Ramos (cell line): ENCODE data around the gene TH.

Experiments
- in situ Hi-C: fragments of 300-500 bp; cut with MboI; formaldehyde crosslinking; loops from one replicate; pipeline ENCODE4 v1.14.3; 2022; ENCODE audit warnings: low sequenced_read_pairs; ENCODE audit not compliant: unreplicated experiment

The TH gene

DNA sequence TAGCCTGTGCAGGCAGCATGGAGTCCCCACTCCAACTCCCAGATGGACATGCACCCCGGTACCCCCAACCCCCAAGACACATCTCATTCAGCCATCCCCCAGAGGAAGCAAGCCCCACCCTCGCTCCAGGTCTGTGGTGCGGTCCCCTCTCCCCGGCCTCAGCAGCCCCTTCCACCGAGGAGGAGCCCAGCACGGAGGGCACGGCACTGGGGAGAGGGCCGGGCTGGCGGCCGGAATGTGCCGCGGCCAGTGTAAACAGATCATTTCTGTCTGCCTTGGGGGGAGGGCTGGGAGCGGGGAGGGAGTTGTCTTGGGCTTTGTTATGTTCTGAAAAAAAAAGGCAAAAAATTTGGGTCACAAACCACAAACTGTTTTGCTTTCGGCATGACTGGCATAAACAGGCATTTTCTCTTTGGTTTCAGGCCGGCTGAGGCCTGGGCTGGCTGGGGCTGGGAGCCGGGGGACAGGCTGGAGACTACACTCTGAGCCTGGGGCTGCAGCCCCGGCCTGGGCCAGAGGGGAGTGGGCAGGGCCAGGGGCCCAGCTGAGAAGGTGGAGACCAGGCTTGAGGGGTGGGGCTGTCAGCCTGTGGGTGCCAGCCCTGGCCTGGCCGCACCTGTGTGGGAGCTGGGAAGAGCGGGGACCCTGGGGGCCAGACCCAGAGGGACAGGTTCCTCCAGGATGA lies 49.3 kb downstream of the TH start:
- in situ Hi-C loops = no loop called here

DNA sequence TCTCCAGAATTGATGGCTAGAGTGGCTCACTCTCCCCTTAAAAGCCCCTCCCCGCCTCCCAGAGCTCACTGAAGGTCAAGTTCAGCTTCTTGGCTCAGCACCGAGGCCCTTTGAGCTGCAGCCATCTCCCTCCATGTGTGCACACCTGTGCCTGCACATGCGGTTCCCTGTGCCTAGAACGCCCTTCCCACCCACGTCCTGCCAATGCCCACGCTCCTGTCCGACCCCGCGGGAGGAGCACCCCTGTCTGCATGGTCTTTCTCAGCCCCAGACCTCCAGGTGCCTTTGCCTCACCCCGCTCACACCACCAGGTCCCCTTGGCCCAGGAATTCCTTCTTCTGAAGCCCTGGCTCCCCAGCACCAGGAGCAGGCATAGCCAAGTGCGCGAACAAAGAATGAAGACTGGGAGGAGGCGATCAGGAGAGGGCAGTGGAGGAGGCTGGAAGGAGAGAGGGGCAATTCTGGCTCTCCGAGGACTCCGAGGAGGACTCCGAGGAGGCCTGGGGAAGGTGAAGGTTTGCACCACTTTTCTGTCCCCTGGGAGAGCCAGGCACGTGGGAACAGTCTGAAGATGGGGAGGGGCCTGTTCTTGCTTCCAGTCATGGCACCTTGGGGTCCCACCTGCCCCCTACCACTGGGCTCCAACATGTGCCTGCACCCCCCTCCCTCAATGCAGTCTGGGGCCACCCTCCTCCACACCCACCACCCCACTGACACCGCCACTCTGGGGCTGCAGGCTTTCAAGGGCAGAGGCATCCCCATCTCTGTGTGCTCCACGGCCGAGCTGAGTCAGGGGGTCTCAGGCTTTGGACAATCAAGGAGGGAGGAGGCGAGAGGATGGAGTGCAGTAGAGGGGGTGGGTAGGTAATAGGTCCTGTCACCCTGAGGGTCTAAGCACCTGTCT lies 50.1 kb downstream of the TH start:
- in situ Hi-C loops = no loop called here

DNA sequence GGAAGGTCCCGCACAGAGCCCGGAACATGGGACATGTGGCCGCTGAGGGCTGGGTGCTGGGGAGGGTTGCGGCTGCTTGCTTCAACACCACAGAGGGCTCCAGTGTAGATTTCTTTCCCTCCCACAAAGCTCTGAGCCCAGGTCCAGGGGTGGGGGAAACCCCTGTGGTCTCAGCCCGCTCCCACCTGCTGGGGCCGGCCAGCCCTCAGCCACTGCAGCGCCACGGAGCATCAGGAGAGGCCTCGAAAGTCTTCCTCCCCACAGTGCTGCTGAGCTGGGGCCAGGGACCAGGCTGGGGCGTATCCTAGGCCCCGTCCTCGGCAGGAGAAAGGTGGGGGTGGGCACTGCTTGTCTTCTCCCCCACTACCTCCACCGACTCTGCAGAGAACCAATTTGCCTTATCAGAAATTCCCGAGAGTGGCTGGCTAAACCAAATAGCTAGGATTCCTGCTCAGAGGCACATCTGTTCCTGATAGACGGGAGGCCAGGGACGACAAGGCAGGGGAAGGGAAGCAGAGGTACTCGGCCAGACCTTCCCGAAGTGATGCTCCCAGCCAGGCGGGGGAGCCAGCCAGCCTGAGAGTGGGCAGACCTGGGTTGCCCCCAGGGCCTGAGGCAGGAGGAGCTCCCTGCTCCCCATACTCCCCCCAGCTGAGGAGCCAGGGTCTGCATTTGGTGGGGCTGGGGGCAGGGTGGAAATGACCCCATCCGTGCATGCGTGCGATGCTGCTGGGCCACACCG lies 51.1 kb downstream of the TH start:
- in situ Hi-C loops = no loop called here

DNA sequence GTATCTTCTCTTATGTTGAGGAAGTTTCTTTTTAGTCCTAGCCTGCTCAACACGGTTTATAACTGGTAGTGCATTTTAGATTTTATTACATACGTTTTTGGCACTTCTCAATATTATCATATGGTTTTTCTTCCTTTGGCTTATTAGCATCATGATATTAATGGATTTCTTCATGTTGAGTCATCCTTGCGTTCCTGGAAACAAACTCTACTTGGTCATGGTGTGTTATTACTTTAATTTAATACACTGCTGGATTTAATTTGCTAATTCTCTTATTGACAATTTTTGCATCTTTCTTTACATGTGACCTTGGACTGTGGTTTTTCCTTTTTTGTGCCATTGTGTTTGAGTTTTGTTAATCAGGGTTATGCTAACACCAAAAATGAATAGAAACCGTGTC lies 52.9 kb downstream of the TH start:
- in situ Hi-C loops = no loop called here

DNA sequence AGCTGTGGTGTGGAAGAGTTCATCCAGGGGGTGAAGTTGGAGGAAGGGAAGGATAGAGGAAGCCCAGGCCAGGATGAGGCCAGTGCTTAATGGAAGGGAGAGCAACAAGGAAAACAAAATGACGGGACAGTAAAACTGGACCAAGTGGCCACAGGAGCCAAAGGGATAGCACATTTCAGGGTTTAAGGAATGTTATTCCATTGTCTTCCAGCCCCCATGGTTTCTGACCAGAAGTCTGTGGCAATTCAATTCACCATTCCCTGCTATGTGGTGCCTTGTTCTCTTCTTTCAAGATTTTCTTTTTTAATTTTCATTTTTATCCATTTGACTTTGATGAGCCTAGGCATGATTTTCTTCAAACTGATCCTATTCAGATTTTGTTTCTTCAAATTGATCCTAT lies 54.9 kb downstream of the TH start:
- in situ Hi-C loops = no loop called here

DNA sequence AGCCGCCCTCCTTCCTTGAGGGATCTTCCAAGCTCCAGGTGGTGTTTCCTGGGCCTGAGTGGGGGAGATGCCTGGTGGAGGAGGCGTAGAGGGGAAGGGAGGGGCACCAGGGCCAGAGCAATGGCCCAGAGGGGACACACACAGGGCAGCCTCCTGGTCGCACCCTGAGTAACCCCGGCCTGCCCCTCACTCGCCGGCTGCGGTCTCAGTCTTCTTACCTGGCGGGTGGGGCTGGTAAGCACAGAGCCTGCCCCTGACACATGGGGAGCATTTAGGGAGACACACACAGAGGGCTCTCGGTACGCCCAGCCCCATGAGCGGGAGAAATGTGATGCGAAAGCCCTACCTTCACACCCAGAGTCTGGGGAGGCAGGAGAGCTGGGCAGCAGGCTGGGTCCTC lies 56.3 kb downstream of the TH start:
- in situ Hi-C loops = no loop called here

DNA sequence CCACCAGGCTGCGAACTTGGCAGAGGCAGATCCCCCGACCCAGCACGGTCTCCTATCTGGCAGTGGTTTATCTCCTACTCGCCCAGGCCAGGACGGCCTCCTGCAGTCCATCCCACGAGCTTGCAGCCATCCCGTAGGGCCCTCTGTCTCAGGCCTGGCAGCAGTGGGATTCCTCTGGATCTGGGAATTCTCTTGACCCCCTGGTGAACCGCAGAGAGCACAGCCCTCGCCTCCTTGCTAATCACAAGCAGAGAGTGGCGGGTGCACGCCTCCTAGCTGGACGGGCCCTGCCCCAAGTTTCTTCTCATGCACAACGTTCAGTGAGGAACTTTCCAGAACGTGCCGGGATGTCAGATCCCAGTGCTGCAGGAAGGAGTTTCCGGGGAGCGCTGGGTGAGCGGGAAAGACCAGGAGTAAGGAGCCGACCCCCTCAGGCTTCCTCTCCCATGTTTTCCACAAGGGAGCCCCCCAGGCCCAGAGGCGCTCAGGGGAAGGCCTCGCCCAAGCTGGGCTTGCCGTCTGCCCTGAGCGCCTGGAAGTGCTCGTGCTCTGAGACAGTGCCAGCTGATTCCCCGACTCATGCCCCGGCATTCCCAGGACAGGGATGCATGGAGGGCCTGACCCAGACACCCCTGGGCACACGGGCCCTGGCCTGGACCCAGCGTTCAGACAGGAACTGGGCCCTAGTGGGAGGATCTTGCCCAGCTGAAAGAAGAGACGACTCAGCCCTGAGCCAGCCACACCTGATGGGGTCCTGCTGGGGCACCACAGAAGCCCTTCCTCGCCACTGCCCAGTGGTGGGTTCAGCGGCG lies 57.0 kb downstream of the TH start:
- in situ Hi-C loops = no loop called here
